IMR-90 (cell line): ENCODE data around the gene VILL. TPM values are rescaled to one million over a fixed set of nuclear protein-coding genes. Genes with fewer than 3 reads are reported as not detected.

Source experiments
- ATAC-seq: fragments of 200-7000 bp; cut with Tn5 transposase; 2 replicates; pipeline ENCODE4 v1.9.1; 2020; ENCODE audit warnings: low read depth, mild to moderate bottlenecking, moderate library complexity
- BruUV-seq: library from RNA; stranded (reverse); fragments of 400-500 nt; replicated peaks from 2 replicates; lab custom pipeline; 2021; lab: Mats Ljungman, UMichigan
- CTCF ChIA-PET: fragments of 300-600 bp; formaldehyde crosslinking; extraction: SDS; loops from one replicate; lab custom pipeline; 2021; ENCODE audit warnings: antibody characterized with exemption; lab: Yijun Ruan, JAX
- POLR2A ChIA-PET: fragments of 300-600 bp; sonication (Branson Sonifier 250); formaldehyde crosslinking; loops from one replicate; lab custom pipeline; 2022; ENCODE audit warnings: antibody characterized with exemption; ENCODE audit not compliant: unreplicated experiment; lab: Charles Lee
- DNase-seq: peaks from one replicate; pipeline ENCODE4 v3.0.0; 2013
- H2AFZ ChIP-seq: replicated peaks from 2 replicates; pipeline ENCODE3; 2013; ENCODE audit warnings: low read length, mild to moderate bottlenecking; ENCODE audit not compliant: poor library complexity
- H2AK5ac ChIP-seq: 2 replicates; pipeline ENCODE4 v1.6.1; 2013; ENCODE audit warnings: low read depth, low read length, inconsistent platforms
- H2AK9ac ChIP-seq: replicated peaks from 2 replicates; pipeline ENCODE3; 2013; ENCODE audit warnings: mild to moderate bottlenecking, low read depth, low read length, moderate library complexity; ENCODE audit not compliant: poor library complexity
- H2BK120ac ChIP-seq: 2 replicates; pipeline ENCODE4 v1.6.1; 2013; ENCODE audit warnings: low read depth, low read length, inconsistent platforms
- H2BK15ac ChIP-seq: 3 replicates; pipeline ENCODE4 v1.6.1; 2013; ENCODE audit warnings: low read depth, low read length, inconsistent platforms
- H2BK20ac ChIP-seq: 2 replicates; pipeline ENCODE4 v1.6.1; 2013; ENCODE audit warnings: low read depth, mild to moderate bottlenecking, inconsistent platforms, low read length, moderate library complexity
- H2BK5ac ChIP-seq: 2 replicates; pipeline ENCODE4 v1.6.1; 2013; ENCODE audit warnings: mild to moderate bottlenecking, low read depth, low read length, inconsistent platforms; ENCODE audit not compliant: poor library complexity, severe bottlenecking
- H3K14ac ChIP-seq: replicated peaks from 2 replicates; pipeline ENCODE4 v1.6.1; 2013; ENCODE audit warnings: low read depth, low read length, inconsistent platforms
- H3K18ac ChIP-seq: 2 replicates; pipeline ENCODE4 v1.6.1; 2013; ENCODE audit warnings: low read depth, low read length, control low read depth
- H3K23ac ChIP-seq: 2 replicates; pipeline ENCODE4 v1.6.1; 2013; ENCODE audit warnings: low read depth, low read length, inconsistent platforms
- H3K27ac ChIP-seq: 2 replicates; pipeline ENCODE4 v1.5.1; 2013; ENCODE audit warnings: mild to moderate bottlenecking, control low read depth, low read length; ENCODE audit not compliant: insufficient read depth
- H3K27me3 ChIP-seq: 2 replicates; pipeline ENCODE4 v1.6.1; 2013; ENCODE audit warnings: low read length; ENCODE audit not compliant: control insufficient read depth, insufficient read depth
- H3K36me3 ChIP-seq: 2 replicates; pipeline ENCODE4 v1.6.1; 2013; ENCODE audit warnings: low read length, mixed read lengths; ENCODE audit not compliant: control insufficient read depth, insufficient read depth
- H3K4ac ChIP-seq: 2 replicates; pipeline ENCODE4 v1.6.1; 2013; ENCODE audit warnings: low read depth, low read length, inconsistent platforms
- H3K4me1 ChIP-seq: 2 replicates; pipeline ENCODE4 v1.6.1; 2013; ENCODE audit warnings: low read length, mixed read lengths; ENCODE audit not compliant: control insufficient read depth, insufficient read depth
- H3K4me2 ChIP-seq: 2 replicates; pipeline ENCODE4 v1.6.1; 2013; ENCODE audit warnings: low read depth, mild to moderate bottlenecking, control low read depth, low read length, moderate library complexity
- H3K4me3 ChIP-seq: 2 replicates; pipeline ENCODE4 v1.5.1; 2013; ENCODE audit warnings: low read depth, mild to moderate bottlenecking, control low read depth, low read length, moderate library complexity; ENCODE audit not compliant: insufficient read depth
- H3K56ac ChIP-seq: 2 replicates; pipeline ENCODE4 v1.6.1; 2013; ENCODE audit warnings: low read length, inconsistent platforms; ENCODE audit not compliant: insufficient read depth; ENCODE audit errors: extremely low read depth
- H3K79me1 ChIP-seq, 2 experiments: 2 replicates each; pipeline ENCODE4 v1.6.1; 2013; ENCODE audit warnings: low read length in 2 of 2, inconsistent platforms in 1 of 2, low read depth in 1 of 2
- H3K9ac ChIP-seq: 2 replicates; pipeline ENCODE4 v1.6.1; 2013; ENCODE audit warnings: low read depth, low read length, control low read depth
- H3K9me1 ChIP-seq: 2 replicates; pipeline ENCODE4 v1.6.1; 2013; ENCODE audit warnings: low read length, inconsistent platforms; ENCODE audit not compliant: insufficient read depth
- H3K9me3 ChIP-seq: 2 replicates; pipeline ENCODE4 v1.6.1; 2013; ENCODE audit warnings: low read length; ENCODE audit not compliant: control insufficient read depth, insufficient read depth
- H4K20me1 ChIP-seq: 2 replicates; pipeline ENCODE4 v1.6.1; 2013; ENCODE audit warnings: low read length, inconsistent platforms; ENCODE audit not compliant: insufficient read depth
- H4K5ac ChIP-seq: 2 replicates; pipeline ENCODE4 v1.6.1; 2013; ENCODE audit warnings: mild to moderate bottlenecking, low read depth, low read length, control low read depth
- H4K8ac ChIP-seq, 2 experiments: 2 replicates each; pipeline ENCODE4 v1.6.1; 2013; ENCODE audit warnings: low read depth in 2 of 2, low read length in 2 of 2, control low read depth in 1 of 2, inconsistent platforms in 1 of 2
- H4K91ac ChIP-seq: 2 replicates; pipeline ENCODE4 v1.6.1; 2013; ENCODE audit warnings: low read depth, low read length, inconsistent platforms; ENCODE audit not compliant: insufficient read depth
- CHD1 ChIP-seq: IDR thresholded peaks from 2 replicates; pipeline ENCODE4 v1.6.1; 2012; ENCODE audit warnings: low read depth, low read length, improper control_type of control experiment
- MXI1 ChIP-seq: IDR thresholded peaks from 2 replicates; pipeline ENCODE4 v1.6.1; 2012; ENCODE audit warnings: low read depth, mild to moderate bottlenecking, low read length, moderate library complexity, borderline replicate concordance
- RAD21 ChIP-seq: IDR thresholded peaks from 2 replicates; pipeline ENCODE4 v1.6.1; 2012; ENCODE audit warnings: low read length, improper control_type of control experiment
- RCOR1 ChIP-seq: IDR thresholded peaks from 2 replicates; pipeline ENCODE4 v1.6.1; 2012; ENCODE audit warnings: mild to moderate bottlenecking, low read length, improper control_type of control experiment; ENCODE audit not compliant: insufficient replicate concordance
- SMC3 ChIP-seq: fragments of 150-350 bp; IDR thresholded peaks from 2 replicates; pipeline ENCODE4 v1.6.1; 2016; ENCODE audit warnings: low read depth, mild to moderate bottlenecking, antibody characterized with exemption, low read length, moderate library complexity
- WGBS, 2 experiments: methylation state at CpG; one replicate each; pipeline versions ENCODE4 v1.1.5 to v1.1.7; 2013; ENCODE audit warnings: missing lambda C conversion rate in 2 of 2; ENCODE audit not compliant: insufficient read length in 1 of 2; ENCODE audit errors: extremely low coverage in 2 of 2; 5-methylcytosine and 5-hydroxymethylcytosine counted together
- dilution Hi-C: fragments of 300-500 bp; cut with HindIII; formaldehyde crosslinking; loops from one replicate; pipeline ENCODE4 v1.14.3; 2018; ENCODE audit warnings: low sequenced_read_pairs; ENCODE audit not compliant: unreplicated experiment
- in situ Hi-C: fragments of 300-500 bp; cut with MboI; formaldehyde crosslinking; loops from 3 replicates; pipeline ENCODE4 v1.14.3; 2019; ENCODE audit warnings: low sequenced_read_pairs, inconsistent platforms, mixed read lengths
- intact Hi-C: fragments of 100-400 bp; cut with micrococcal nuclease; formaldehyde crosslinking; loops from 2 replicates; pipeline ENCODE4 v1.10.0; 2022
- polyA plus RNA-seq, 3 experiments: library from polyadenylated mRNA; depleted of rRNA; stranded (reverse); fragments of >200 nt; gene quantifications; 2 replicates each; pipeline ENCODE4 v1.2.3, GENCODE V29; 2012; ENCODE audit warnings: low replicate concordance in 1 of 3
- total RNA-seq: library from RNA; depleted of rRNA; stranded (reverse); fragments of >200 nt; gene quantifications from 2 replicates; pipeline ENCODE4 v1.2.3, GENCODE V29; 2012
- TF ChIP-seq, protein P1 (sequence below): fragments of 150-350 bp; IDR thresholded peaks from 2 replicates; pipeline ENCODE4 v1.6.1; 2016; ENCODE audit warnings: low read depth, mild to moderate bottlenecking, low read length, moderate library complexity, borderline replicate concordance

The VILL gene
- total and polyA plus RNA-seq, 2 of the 4 experiments (the other 2 are of a cell fraction) = 2.3 to 4.7 TPM

DNA sequence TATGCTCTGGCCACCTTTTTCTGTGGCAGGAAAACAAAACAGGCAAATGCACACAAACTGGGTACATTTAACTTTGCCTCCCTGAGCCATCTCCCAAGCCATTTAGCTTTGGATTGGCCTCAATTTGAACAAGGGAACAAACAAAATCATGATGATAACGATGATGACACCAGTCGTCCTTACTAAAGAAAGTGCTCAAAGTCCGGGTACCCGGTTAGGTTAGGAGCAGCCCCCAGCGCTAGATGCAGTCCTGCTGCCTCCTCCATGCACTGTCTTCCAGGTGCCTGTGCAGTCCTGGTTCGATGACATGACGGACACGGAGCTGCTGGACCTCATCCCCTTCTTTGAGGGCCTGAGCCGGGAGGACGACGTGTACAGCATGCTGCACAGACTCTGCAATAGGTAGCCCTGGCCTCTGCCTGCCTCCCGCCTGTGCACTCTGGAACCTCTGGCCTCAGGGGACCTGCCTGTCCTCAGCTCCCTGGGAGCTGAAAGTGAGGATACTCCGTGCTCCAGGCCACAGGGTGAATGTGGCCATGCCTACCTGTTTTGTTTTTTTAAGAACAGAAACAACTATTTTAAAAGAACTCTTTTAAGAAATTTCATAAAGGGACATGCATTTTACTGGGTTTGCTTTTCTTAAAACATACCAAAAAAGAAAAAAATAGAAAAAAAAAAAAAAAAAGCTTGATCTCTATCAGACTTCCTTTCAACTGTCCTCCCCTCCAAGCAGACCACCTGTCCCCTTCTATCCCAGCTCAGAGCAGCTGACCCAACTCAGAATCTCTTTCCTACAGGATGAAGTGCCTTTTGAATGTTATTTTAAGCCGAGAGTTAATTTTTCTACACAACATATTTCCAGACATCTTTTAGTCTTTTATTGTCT, 9.9 kb upstream of the VILL start:
- Histone ChIP-seq H3K23ac (no peak overlapping the region), H3K56ac (no peak overlapping the region), H3K18ac (no peak overlapping the region), H3K4ac (no peak overlapping the region), H3K36me3 (peaks cover 30% of the 10 kb centered on the region), H3K4me3 (no peak overlapping the region), H4K5ac (no peak overlapping the region), H2AK5ac (no peak overlapping the region), H2BK120ac (no peak overlapping the region), H3K9me1 (peaks cover 7% of the 10 kb centered on the region; the same call in 1 of the 2 replicates), H2AFZ (no peak overlapping the region), H3K4me2 (no peak overlapping the region), H3K9ac (no peak overlapping the region), H3K14ac (no peak overlapping the region), H2BK15ac (no peak overlapping the region), H3K9me3 (no peaks in the 10 kb centered on the region), H4K8ac (no peak overlapping the region), H3K4me1 (no peaks in the 10 kb centered on the region), H3K27ac (no peak overlapping the region), H2BK20ac (no peak overlapping the region), H4K20me1 (no peaks in the 10 kb centered on the region), H4K91ac (no peak overlapping the region), H2AK9ac (no peak overlapping the region), H3K79me1 (peaks cover 2% of the 10 kb centered on the region in 2 experiments; a peak in 1 of 4 replicates), H3K27me3 (no peaks in the 10 kb centered on the region), H2BK5ac (no peak overlapping the region)
- intact Hi-C loops = no loop called here
- POLR2A ChIA-PET = no interaction called here
- WGBS, 2 experiments = 100% methylated on average over 8 of the region's 14 CpGs; no CpG with 5 or more reads in 1 of the 2 experiments
- DNase-seq (no peak), ATAC-seq (no peak)
- TF ChIP-seq RAD21 (no peak), CHD1 (no peak), SMC3 (no peak), MXI1 (no peak), RCOR1 (no peak)
- TF ChIP-seq, protein P1, sequence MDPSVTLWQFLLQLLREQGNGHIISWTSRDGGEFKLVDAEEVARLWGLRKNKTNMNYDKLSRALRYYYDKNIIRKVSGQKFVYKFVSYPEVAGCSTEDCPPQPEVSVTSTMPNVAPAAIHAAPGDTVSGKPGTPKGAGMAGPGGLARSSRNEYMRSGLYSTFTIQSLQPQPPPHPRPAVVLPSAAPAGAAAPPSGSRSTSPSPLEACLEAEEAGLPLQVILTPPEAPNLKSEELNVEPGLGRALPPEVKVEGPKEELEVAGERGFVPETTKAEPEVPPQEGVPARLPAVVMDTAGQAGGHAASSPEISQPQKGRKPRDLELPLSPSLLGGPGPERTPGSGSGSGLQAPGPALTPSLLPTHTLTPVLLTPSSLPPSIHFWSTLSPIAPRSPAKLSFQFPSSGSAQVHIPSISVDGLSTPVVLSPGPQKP = no peak
- BruUV-seq = no TSS peak
- dilution Hi-C loops = no loop called here
- in situ Hi-C loops = no loop called here
- CTCF ChIA-PET = interaction anchor here (0.7 to 0.9 kb wide), 2 partner anchors 16 kb away, joined by 3 read pairs; no protein-coding TSS in a partner anchor
